Stomach smooth muscle (tissue), 2 donors: Measurements from ENCODE around the gene UIMC1.
"Not testable (repeated sequence)": the region's sequence is repeated elsewhere in the genome, so short reads cannot be mapped to it uniquely, and the experiment has no call there.

Experiments used
- H3K27ac ChIP-seq: one replicate; pipeline ENCODE4 v1.7.0; 2013; ENCODE audit warnings: mild to moderate bottlenecking, low read length, inconsistent platforms
- H3K27me3 ChIP-seq, 2 donors: one replicate each; pipeline ENCODE4 v1.7.0; 2013; ENCODE audit warnings: low read length in 2 of 2; ENCODE audit not compliant: insufficient read depth in 2 of 2, control insufficient read depth in 1 of 2
- H3K36me3 ChIP-seq, 2 donors: one replicate each; pipeline ENCODE4 v1.7.0; 2013; ENCODE audit warnings: low read length in 2 of 2; ENCODE audit not compliant: control insufficient read depth in 2 of 2, insufficient read depth in 2 of 2
- H3K4me1 ChIP-seq: one replicate; pipeline ENCODE4 v1.7.0; 2013; ENCODE audit warnings: low read length; ENCODE audit not compliant: control insufficient read depth, insufficient read depth
- H3K4me3 ChIP-seq, 2 donors: one replicate each; pipeline ENCODE4 v1.7.0; 2013; ENCODE audit warnings: low read length in 2 of 2
- H3K9ac ChIP-seq, 2 donors: one replicate each; pipeline ENCODE4 v1.7.0; 2013; ENCODE audit warnings: low read length in 2 of 2, mild to moderate bottlenecking in 1 of 2
- H3K9me3 ChIP-seq, 2 donors: one replicate each; pipeline ENCODE4 v1.7.0; 2013; ENCODE audit warnings: low read length in 2 of 2; ENCODE audit not compliant: control insufficient read depth in 2 of 2
- donor health status: healthy.
- donor health status: Pancreatic carcinoma.

The UIMC1 gene

GRCh38 chr5:176993081-176993480, 13.5 kb downstream of the UIMC1 start:
- not testable (repeated sequence) for H3K9ac ChIP-seq, H3K9me3 ChIP-seq, H3K27ac ChIP-seq, H3K36me3 ChIP-seq, H3K4me1 ChIP-seq, H3K4me3 ChIP-seq, H3K27me3 ChIP-seq

DNA sequence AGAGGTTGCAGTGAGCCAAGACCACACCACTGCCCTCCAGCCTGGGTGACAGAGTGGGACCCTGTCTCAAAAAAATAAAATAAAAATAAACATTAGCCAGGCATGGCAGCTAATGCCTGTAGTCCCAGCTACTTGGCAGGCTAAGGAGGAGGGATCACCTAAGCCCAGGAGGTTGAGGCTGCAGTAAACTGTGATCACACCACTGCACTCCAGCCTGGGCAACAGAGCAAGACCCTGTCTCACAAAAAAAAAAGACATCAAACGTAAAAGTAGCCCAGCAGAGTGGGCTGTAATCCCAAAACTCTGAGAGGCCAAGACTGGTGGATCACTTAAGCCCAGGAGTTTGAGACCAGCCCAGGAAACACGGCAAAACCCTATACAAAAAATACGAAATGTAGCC, 19.0 kb downstream of the UIMC1 start:
- Histone ChIP-seq H3K4me1 (no peaks in the 10 kb centered on the region), H3K27me3 (no peaks in the 10 kb centered on the region), H3K4me3 (no peak overlapping the region), H3K9ac (no peak overlapping the region), H3K9me3 (no peaks in the 10 kb centered on the region), H3K36me3 (no peaks in the 10 kb centered on the region), H3K27ac (no peak overlapping the region)

DNA sequence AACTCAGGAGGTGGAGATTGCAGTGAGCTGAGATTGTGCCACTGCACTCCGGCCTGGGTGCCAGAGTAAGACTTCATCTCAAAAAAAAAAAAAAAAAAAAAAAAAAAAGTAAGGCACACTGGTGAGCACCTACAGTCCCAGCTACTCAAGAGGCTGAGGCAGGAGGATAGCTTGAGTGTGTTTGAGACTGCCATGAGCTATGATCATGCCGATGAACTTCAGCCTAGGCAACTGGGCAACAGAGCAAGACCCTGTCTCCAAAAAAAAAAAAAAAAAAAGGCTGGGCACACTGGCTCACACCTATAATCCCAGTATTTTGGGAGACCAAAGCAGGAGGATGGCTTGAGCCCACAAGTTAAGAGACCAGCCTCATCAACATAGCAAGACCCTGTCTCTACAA, 20.3 kb downstream of the UIMC1 start:
- Histone ChIP-seq H3K9ac (no peak overlapping the region), H3K27me3 (no peaks in the 10 kb centered on the region), H3K4me1 (no peaks in the 10 kb centered on the region), H3K4me3 (no peak overlapping the region), H3K36me3 (peaks cover 0 to 2% of the 10 kb centered on the region in 2 donors), H3K27ac (no peak overlapping the region), H3K9me3 (no peaks in the 10 kb centered on the region)

GRCh38 chr5:176985516-176985915, 21.1 kb downstream of the UIMC1 start:
- Histone ChIP-seq H3K27ac (no peak overlapping the region), H3K27me3 (no peaks in the 10 kb centered on the region), H3K9ac (no peak overlapping the region)

GRCh38 chr5:176984176-176984575, 22.4 kb downstream of the UIMC1 start:
- not testable (repeated sequence) for H3K4me1 ChIP-seq, H3K27ac ChIP-seq, H3K27me3 ChIP-seq, H3K9me3 ChIP-seq, H3K9ac ChIP-seq, H3K4me3 ChIP-seq
- peaks cover 8 to 11% of the 10 kb centered on the region in 2 donors for H3K36me3 ChIP-seq

More at GRCh38 chr5:176985516-176985915, 21.1 kb downstream of the UIMC1 start:
- H3K9me3 ChIP-seq, result no peaks in the 10 kb centered on the region
- H3K36me3 ChIP-seq, result peaks cover 0 to 2% of the 10 kb centered on the region in 2 donors
- H3K4me1 ChIP-seq, result no peaks in the 10 kb centered on the region
- H3K4me3 ChIP-seq, result no peak overlapping the region

DNA sequence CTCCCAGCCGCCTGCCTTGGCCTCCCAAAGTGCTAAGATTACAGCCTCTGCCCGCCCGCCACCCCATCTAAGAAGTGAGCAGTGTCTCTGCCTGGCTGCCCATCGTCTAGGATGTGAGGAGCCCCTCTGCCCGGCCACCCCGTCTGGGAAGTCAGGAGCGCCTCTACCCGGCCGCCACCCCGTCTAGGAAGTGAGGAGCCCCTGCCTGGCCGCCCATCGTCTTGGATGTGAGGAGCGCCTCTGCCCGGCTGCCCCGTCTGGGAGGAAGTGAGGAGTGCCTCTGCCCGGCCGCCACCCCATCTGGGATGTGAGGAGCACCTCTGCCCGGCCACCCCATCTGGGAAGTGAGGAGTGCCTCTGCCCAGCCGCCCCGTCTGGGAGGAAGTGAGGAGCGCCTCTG, 23.0 kb downstream of the UIMC1 start:
- H3K4me3 ChIP-seq, result not testable (repeated sequence)

GRCh38 chr5:176983112-176983511, 23.5 kb downstream of the UIMC1 start:
- H3K27me3 ChIP-seq, H3K27ac ChIP-seq: not testable (repeated sequence)

More for the DNA sequence above, 23.0 kb downstream of the UIMC1 start:
- H3K9ac ChIP-seq, H3K27me3 ChIP-seq, H3K4me1 ChIP-seq, H3K9me3 ChIP-seq, H3K27ac ChIP-seq: not testable (repeated sequence)
- peaks cover 8 to 11% of the 10 kb centered on the region in 2 donors for H3K36me3 ChIP-seq

DNA sequence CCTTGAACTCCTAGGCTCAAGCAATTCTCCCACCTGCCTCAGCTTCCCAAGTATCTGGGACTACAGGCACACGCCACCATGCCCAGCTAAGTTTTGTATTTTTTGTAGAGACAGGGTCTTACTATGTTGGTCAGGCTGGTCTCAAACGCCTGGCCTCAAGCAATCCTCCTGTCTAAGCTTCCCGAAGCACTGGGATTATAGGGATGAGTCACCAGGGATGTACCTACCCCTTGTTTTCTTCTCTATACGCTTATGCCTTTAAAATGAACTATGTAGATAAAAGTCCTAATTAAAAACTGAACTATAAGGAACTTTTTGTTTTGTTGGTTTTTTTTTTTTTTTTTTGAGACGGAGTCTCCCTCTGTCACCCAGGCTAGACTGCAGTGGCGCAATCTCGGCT, 25.8 kb downstream of the UIMC1 start:
- peaks cover 8 to 11% of the 10 kb centered on the region in 2 donors for H3K36me3 ChIP-seq
- H3K4me3 ChIP-seq, result no peak overlapping the region
- H3K27me3 ChIP-seq, result no peaks in the 10 kb centered on the region
- no peak overlapping the region for H3K27ac ChIP-seq
- H3K9me3 ChIP-seq, result no peaks in the 10 kb centered on the region
- no peak overlapping the region for H3K9ac ChIP-seq
- no peaks in the 10 kb centered on the region for H3K4me1 ChIP-seq

More at GRCh38 chr5:176983112-176983511, 23.5 kb downstream of the UIMC1 start:
- H3K4me1 ChIP-seq, H3K4me3 ChIP-seq, H3K9ac ChIP-seq, H3K9me3 ChIP-seq: not testable (repeated sequence)
- H3K36me3 ChIP-seq, result peaks cover 8 to 11% of the 10 kb centered on the region in 2 donors

DNA sequence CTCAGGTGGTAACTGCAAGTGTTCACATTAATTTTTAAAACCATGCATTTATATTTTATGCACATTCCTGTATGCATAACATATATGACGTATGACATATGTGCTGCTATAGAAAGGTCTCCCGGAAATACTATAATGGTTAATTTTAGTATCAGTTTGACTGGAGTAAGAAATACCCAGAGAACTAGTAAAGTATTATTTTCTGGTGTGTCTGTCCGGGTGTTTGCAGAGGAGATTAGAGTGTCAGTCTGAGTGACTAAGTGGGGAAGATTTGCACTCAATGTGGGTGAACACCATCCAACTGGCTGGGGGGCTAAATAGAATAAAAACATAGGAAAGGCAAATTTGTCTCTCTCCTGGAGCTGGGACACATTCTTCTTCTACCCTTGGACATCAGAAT, 26.9 kb downstream of the UIMC1 start:
- no peak overlapping the region for H3K27ac ChIP-seq
- no peaks in the 10 kb centered on the region for H3K27me3 ChIP-seq
- H3K36me3 ChIP-seq, result peaks cover 10 to 11% of the 10 kb centered on the region in 2 donors
- no peak overlapping the region for H3K4me3 ChIP-seq
- no peak overlapping the region for H3K9ac ChIP-seq
- no peaks in the 10 kb centered on the region for H3K9me3 ChIP-seq
- H3K4me1 ChIP-seq, result no peaks in the 10 kb centered on the region

- H3K36me3 ChIP-seq, result peaks cover 9 to 16% of the 10 kb centered on the region in 2 donors
- no peaks in the 10 kb centered on the region for H3K9me3 ChIP-seq
Observed at GRCh38 chr5:176965633-176966032, 40.9 kb downstream of the UIMC1 start.

GRCh38 chr5:176959051-176959450, 47.5 kb downstream of the UIMC1 start:
- Histone ChIP-seq H3K27me3 (no peaks in the 10 kb centered on the region), H3K36me3 (peaks cover 3 to 9% of the 10 kb centered on the region in 2 donors), H3K4me3 (no peak overlapping the region), H3K9me3 (no peaks in the 10 kb centered on the region), H3K27ac (no peak overlapping the region), H3K4me1 (no peaks in the 10 kb centered on the region), H3K9ac (no peak overlapping the region)

More at GRCh38 chr5:176965633-176966032, 40.9 kb downstream of the UIMC1 start:
- H3K27ac ChIP-seq, result no peak overlapping the region
- no peak overlapping the region for H3K9ac ChIP-seq
- H3K4me3 ChIP-seq, result no peak overlapping the region
- no peaks in the 10 kb centered on the region for H3K4me1 ChIP-seq
- no peaks in the 10 kb centered on the region for H3K27me3 ChIP-seq
